ENCODE results near the gene SWAP70. TPM values are rescaled to one million over a fixed set of nuclear protein-coding genes. Genes with fewer than 3 reads are reported as not detected.

The SWAP70 gene
- total and polyA plus RNA-seq, 2 experiments from 2014 or later, result 30.3 to 33.3 TPM

DNA sequence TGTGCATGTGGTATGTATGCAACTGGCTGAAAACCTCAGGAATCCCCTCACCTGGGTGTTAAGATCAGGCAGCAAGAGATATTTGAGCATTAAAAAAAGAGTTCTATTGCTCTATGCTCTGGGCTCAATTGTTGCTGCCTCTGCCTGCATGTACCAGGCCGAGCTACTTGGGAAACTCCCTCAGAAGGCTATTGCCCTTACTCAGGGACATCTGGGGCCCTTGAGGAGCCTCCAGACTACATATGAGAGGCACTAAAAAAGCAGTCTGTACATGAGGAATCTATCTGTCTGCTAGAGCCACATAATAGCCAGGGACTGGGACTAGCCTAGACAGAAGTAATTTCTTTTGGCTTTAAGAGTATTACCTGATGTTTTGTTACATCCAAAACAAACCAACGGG lies 120.1 kb downstream of the SWAP70 start (continued):
- TF ChIP-seq, protein P1, sequence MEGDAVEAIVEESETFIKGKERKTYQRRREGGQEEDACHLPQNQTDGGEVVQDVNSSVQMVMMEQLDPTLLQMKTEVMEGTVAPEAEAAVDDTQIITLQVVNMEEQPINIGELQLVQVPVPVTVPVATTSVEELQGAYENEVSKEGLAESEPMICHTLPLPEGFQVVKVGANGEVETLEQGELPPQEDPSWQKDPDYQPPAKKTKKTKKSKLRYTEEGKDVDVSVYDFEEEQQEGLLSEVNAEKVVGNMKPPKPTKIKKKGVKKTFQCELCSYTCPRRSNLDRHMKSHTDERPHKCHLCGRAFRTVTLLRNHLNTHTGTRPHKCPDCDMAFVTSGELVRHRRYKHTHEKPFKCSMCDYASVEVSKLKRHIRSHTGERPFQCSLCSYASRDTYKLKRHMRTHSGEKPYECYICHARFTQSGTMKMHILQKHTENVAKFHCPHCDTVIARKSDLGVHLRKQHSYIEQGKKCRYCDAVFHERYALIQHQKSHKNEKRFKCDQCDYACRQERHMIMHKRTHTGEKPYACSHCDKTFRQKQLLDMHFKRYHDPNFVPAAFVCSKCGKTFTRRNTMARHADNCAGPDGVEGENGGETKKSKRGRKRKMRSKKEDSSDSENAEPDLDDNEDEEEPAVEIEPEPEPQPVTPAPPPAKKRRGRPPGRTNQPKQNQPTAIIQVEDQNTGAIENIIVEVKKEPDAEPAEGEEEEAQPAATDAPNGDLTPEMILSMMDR (conservative IDR thresholded peaks at IDR 0.05; ENCODE audit: low read depth in 2 of 2), result no peak

DNA sequence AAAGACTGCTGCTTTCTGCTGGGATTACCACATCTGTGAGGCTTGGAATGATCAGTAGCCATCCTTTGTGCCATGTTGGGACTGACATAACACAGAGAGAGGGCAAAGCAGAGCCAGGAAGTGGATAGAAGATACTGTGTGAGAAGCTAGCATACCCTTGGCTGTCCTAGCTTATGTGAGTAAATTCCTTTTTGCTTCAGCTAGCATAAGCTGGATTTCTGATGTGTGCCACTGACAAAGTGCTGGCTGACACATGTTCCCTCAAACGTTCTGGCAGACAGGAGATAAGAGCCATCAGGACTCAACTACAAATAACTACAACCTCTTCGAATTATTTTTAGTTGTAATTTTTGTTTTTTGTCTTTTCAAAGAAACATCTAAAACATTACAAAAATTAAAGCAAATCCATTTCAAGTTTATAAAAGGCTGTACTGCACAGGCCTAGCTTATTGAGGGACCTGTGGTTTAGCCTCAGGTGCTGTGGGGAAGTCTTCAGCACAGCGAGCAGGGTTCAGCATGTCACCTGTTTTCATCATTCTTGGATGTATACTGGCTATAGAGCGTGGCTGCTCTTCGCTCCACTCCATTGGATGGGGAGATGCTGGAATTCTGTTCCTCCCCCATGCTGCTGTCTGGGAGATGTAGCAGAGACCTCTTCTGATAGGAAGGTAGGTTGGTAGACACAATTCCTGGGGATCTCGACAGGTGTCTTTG lies 120.9 kb downstream of the SWAP70 start:
- H3K9me3 Mint-ChIP-seq, result no peaks in the 10 kb centered on the region
- no peak for DNase-seq (ENCODE audit: low spot score)
- no peak overlapping the region for H3K27ac Mint-ChIP-seq
- Histone ChIP-seq H4K20me1 (replicated peaks; ENCODE audit: insufficient read depth) (no peaks in the 10 kb centered on the region), H3K4me2 (no peak overlapping the region), H3K4me1 (ENCODE audit: insufficient read depth) (no peaks in the 10 kb centered on the region), H3K4me3 (no peak overlapping the region), H3K79me2 (replicated peaks; ENCODE audit: insufficient read depth) (no peaks in the 10 kb centered on the region), H2AFZ (no peak overlapping the region), H3K9me2 (ENCODE audit: insufficient read depth) (0 out of 2 replicates have a peak, but pooled peaks cover 2% of the 10 kb centered on the region), H3K36me3 (ENCODE audit: insufficient read depth) (peaks cover 18% of the 10 kb centered on the region), H3K27me3 (ENCODE audit: insufficient read depth) (no peaks in the 10 kb centered on the region), H3F3A (replicated peaks; ENCODE audit: low read depth) (no peaks in the 10 kb centered on the region), H3K27ac (ENCODE audit: low read depth) (no peak overlapping the region)
- H3K4me3 Mint-ChIP-seq, result no peak overlapping the region
- peaks cover 2% of the 10 kb centered on the region for H3K27me3 Mint-ChIP-seq (ENCODE audit: insufficient read depth, low read depth, poor library complexity)
- peaks cover 1% of the 10 kb centered on the region; the same call in 1 of the 3 replicates for H3K4me1 Mint-ChIP-seq
- peaks cover 45% of the 10 kb centered on the region for H3K36me3 Mint-ChIP-seq (ENCODE audit: low read depth)
- no peak for ATAC-seq
- TF ChIP-seq STAT1 (IDR thresholded peaks at IDR 0.05; ENCODE audit: unreplicated experiment), result no peak
- TF ChIP-seq CREB1 (CRISPR knock-in tag; IDR thresholded peaks at IDR 0.05; ENCODE audit: low read depth), result no peak
- TF ChIP-seq ZNF114 (CRISPR knock-in tag; IDR thresholded peaks at IDR 0.05), result no peak
- TF ChIP-seq, protein P2, sequence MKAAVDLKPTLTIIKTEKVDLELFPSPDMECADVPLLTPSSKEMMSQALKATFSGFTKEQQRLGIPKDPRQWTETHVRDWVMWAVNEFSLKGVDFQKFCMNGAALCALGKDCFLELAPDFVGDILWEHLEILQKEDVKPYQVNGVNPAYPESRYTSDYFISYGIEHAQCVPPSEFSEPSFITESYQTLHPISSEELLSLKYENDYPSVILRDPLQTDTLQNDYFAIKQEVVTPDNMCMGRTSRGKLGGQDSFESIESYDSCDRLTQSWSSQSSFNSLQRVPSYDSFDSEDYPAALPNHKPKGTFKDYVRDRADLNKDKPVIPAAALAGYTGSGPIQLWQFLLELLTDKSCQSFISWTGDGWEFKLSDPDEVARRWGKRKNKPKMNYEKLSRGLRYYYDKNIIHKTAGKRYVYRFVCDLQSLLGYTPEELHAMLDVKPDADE (IDR thresholded peaks at IDR 0.05), result no peak
- TF ChIP-seq POLR2AphosphoS5 (IDR thresholded peaks at IDR 0.05; ENCODE audit: low read depth), result no peak

DNA sequence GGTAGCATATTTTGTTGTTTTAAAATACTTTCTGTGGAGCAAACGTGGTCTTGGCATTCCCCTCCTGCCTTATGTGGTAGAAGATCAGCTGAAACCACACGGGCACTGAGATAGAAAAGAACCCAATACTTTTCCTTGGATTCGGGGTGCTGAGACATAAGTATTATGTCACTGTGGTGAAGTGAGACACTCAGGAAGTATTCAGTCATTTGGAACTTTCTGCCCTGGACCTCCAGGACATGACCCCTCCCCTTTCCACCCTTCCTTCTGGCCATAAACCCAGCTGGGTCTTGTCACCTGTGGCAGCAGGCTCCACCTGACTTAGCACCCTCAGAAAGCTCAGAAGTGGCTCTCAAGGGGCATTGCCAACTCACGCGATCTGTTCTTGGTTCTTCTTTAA lies 123.4 kb downstream of the SWAP70 start:
- ATAC-seq, result no peak
- Histone ChIP-seq H3K27ac (ENCODE audit: low read depth) (no peak overlapping the region), H2AFZ (no peak overlapping the region), H3K4me1 (ENCODE audit: insufficient read depth) (0 out of 2 replicates have a peak, but pooled peaks cover 3% of the 10 kb centered on the region), H3K9me2 (ENCODE audit: insufficient read depth) (no peaks in the 10 kb centered on the region), H3K79me2 (replicated peaks; ENCODE audit: insufficient read depth) (no peaks in the 10 kb centered on the region), H3K27me3 (ENCODE audit: insufficient read depth) (no peaks in the 10 kb centered on the region), H3K4me3 (no peak overlapping the region), H3K36me3 (ENCODE audit: insufficient read depth) (peaks cover 12% of the 10 kb centered on the region), H3K4me2 (no peak overlapping the region), H3F3A (replicated peaks; ENCODE audit: low read depth) (no peaks in the 10 kb centered on the region), H4K20me1 (replicated peaks; ENCODE audit: insufficient read depth) (no peaks in the 10 kb centered on the region)
- Mint-ChIP-seq H3K27me3 (ENCODE audit: insufficient read depth, low read depth, poor library complexity) (peaks cover 2% of the 10 kb centered on the region), H3K9me3 (no peaks in the 10 kb centered on the region; the same call in 2 of the 3 replicates), H3K4me3 (no peak overlapping the region), H3K27ac (no peak overlapping the region), H3K4me1 (peaks cover 5% of the 10 kb centered on the region; the same call in 2 of the 3 replicates), H3K36me3 (ENCODE audit: low read depth) (peaks cover 26% of the 10 kb centered on the region; the same call in 2 of the 3 replicates)
- no peak for TF ChIP-seq ZNF114 (CRISPR knock-in tag; IDR thresholded peaks at IDR 0.05)
- TF ChIP-seq EZH2 (IDR thresholded peaks at IDR 0.05; ENCODE audit: low read depth, unreplicated experiment), result no peak
- no peak for TF ChIP-seq CREB1 (CRISPR knock-in tag; IDR thresholded peaks at IDR 0.05; ENCODE audit: low read depth)
- DNase-seq (ENCODE audit: low spot score), result no peak
